Caco-2 (cell line): ENCODE results near the gene GPC1. TPM values are rescaled to one million over a fixed set of nuclear protein-coding genes. Genes with fewer than 3 reads are reported as not detected.
A peak's percentile ranks its signal among the peaks of the same experiment; 100 is the strongest.

Source experiments
- BruUV-seq: library from RNA; stranded (reverse); fragments of 400-500 nt; replicated peaks from 2 replicates; lab custom pipeline; 2021; lab: Mats Ljungman, UMichigan
- CTCF ChIA-PET: fragments of 300-600 bp; sonication (Branson Sonifier 250); formaldehyde crosslinking; loops from one replicate; lab custom pipeline; 2022; ENCODE audit warnings: antibody characterized with exemption; lab: Charles Lee
- POLR2A ChIA-PET: fragments of 300-600 bp; sonication (Branson Sonifier 250); formaldehyde crosslinking; loops from one replicate; lab custom pipeline; 2022; ENCODE audit warnings: antibody characterized with exemption; lab: Charles Lee
- DNase-seq, 2 experiments: peaks; one replicate each; pipeline versions ENCODE4 v3.0.0 to v3.0.0-alpha.2; 2020 to 2022
- H3K27me3 ChIP-seq: replicated peaks from 2 replicates; pipeline ENCODE4 v1.6.0; 2011; ENCODE audit warnings: low read length; ENCODE audit not compliant: control insufficient read depth, insufficient read depth
- H3K36me3 ChIP-seq: 2 replicates; pipeline ENCODE4 v1.5.1; 2011; ENCODE audit warnings: low read length; ENCODE audit not compliant: control insufficient read depth, insufficient read depth
- H3K4me1 ChIP-seq: fragments of 250-450 bp; sonication (Bioruptor Pico); 2 replicates; pipeline ENCODE4 v1.5.1; 2020; ENCODE audit warnings: mild to moderate bottlenecking
- H3K4me3 ChIP-seq: 2 replicates; pipeline ENCODE4 v1.5.1; 2011; ENCODE audit warnings: low read depth, mild to moderate bottlenecking, control low read depth, low read length
- H3K9me3 ChIP-seq: fragments of 250-450 bp; sonication (Bioruptor Pico); 2 replicates; pipeline ENCODE4 v1.5.1; 2020; ENCODE audit warnings: mild to moderate bottlenecking, moderate library complexity
- H3K27ac Mint-ChIP-seq: one replicate; pipeline ENCODE4 v1.8.0; 2022; ENCODE audit warnings: mixed read lengths; ENCODE audit not compliant: unreplicated experiment
- H3K27me3 Mint-ChIP-seq: one replicate; pipeline ENCODE4 v1.8.0; 2022; ENCODE audit warnings: mixed read lengths; ENCODE audit not compliant: insufficient read depth, unreplicated experiment
- H3K36me3 Mint-ChIP-seq: one replicate; pipeline ENCODE4 v1.8.0; 2022; ENCODE audit warnings: mild to moderate bottlenecking, mixed read lengths; ENCODE audit not compliant: insufficient read depth, unreplicated experiment
- H3K4me1 Mint-ChIP-seq: one replicate; pipeline ENCODE4 v1.8.0; 2022; ENCODE audit warnings: low read depth, mixed read lengths; ENCODE audit not compliant: unreplicated experiment
- H3K4me3 Mint-ChIP-seq: one replicate; pipeline ENCODE4 v1.8.0; 2022; ENCODE audit warnings: mild to moderate bottlenecking, moderate library complexity, mixed read lengths; ENCODE audit not compliant: unreplicated experiment
- H3K9me3 Mint-ChIP-seq: one replicate; pipeline ENCODE4 v1.8.0; 2022; ENCODE audit warnings: mixed read lengths; ENCODE audit not compliant: unreplicated experiment
- CTCF ChIP-seq, 2 experiments: fragments of 200-600 bp in 1 of 2; IDR thresholded peaks; 1 replicate in 1 of 2; 2 replicates in 1 of 2; pipeline versions ENCODE4 v1.5.1 to v1.8.0; 2011 to 2022; ENCODE audit warnings: antibody characterized with exemption in 1 of 2, control low read depth in 1 of 2, inconsistent platforms in 1 of 2, low read depth in 1 of 2, low read length in 1 of 2, mild to moderate bottlenecking in 1 of 2, moderate library complexity in 1 of 2; ENCODE audit not compliant: insufficient read depth in 1 of 2, severe bottlenecking in 1 of 2, unreplicated experiment in 1 of 2
- intact Hi-C: fragments of 100-400 bp; cut with micrococcal nuclease; formaldehyde crosslinking; loops from one replicate; pipeline ENCODE4 v1.10.0; 2022; ENCODE audit not compliant: unreplicated experiment
- total RNA-seq: library from RNA; stranded (reverse); gene quantifications from 2 replicates; pipeline ENCODE4 v1.2.3, GENCODE V29; 2022

The GPC1 gene
- total RNA-seq, 1 experiment from 2014 or later: 45.2 TPM

GRCh38 chr2:240461471-240462072 is 26.1 kb downstream of the GPC1 start:
- DNase-seq: peak in 1 of 2 experiments; percentile 15
- Histone ChIP-seq H3K36me3 (no peaks in the 10 kb centered on the region; the same call in none of the 2 replicates), H3K4me1 (peaks cover 26% of the 10 kb centered on the region), H3K27me3 (no peaks in the 10 kb centered on the region), H3K9me3 (no peaks in the 10 kb centered on the region), H3K4me3 (no peak overlapping the region)
- ChIA-PET POLR2A (no interaction called here), CTCF (no interaction called here)
- Mint-ChIP-seq H3K9me3 (no peaks in the 10 kb centered on the region), H3K36me3 (peaks cover 6% of the 10 kb centered on the region), H3K27me3 (no peaks in the 10 kb centered on the region), H3K4me1 (no peaks in the 10 kb centered on the region), H3K27ac (no peak overlapping the region), H3K4me3 (no peak overlapping the region)
- intact Hi-C loops: no loop called here
- no TSS peak for BruUV-seq
- TF ChIP-seq CTCF (IDR thresholded peaks at IDR 0.05; ENCODE audit: insufficient read depth in 1 of 2, low read depth in 1 of 2, low read length in 1 of 2, severe bottlenecking in 1 of 2, unreplicated experiment in 1 of 2): no peak

- BruUV-seq: no TSS peak
- no peaks in the 10 kb centered on the region for H3K27me3 Mint-ChIP-seq
These were observed 26.7 kb downstream of the GPC1 start for GRCh38 chr2:240462073-240462706.

More at GRCh38 chr2:240462073-240462706, 26.7 kb downstream of the GPC1 start:
- no peaks in the 10 kb centered on the region; the same call in none of the 2 replicates for H3K36me3 ChIP-seq
- no peak for DNase-seq
- Mint-ChIP-seq H3K4me1 (no peaks in the 10 kb centered on the region), H3K27ac (no peak overlapping the region), H3K4me3 (no peak overlapping the region), H3K9me3 (no peaks in the 10 kb centered on the region), H3K36me3 (peaks cover 6% of the 10 kb centered on the region)
- H3K4me3 ChIP-seq: no peak overlapping the region
- ChIA-PET CTCF (no interaction called here), POLR2A (no interaction called here)
- intact Hi-C loops: no loop called here
- TF ChIP-seq CTCF (IDR thresholded peaks at IDR 0.05; ENCODE audit: insufficient read depth in 1 of 2, low read depth in 1 of 2, low read length in 1 of 2, severe bottlenecking in 1 of 2, unreplicated experiment in 1 of 2): no peak
- no peaks in the 10 kb centered on the region for H3K27me3 ChIP-seq
- no peaks in the 10 kb centered on the region for H3K9me3 ChIP-seq
- H3K4me1 ChIP-seq: peaks cover 20% of the 10 kb centered on the region
